K562 (cell line): ENCODE results near the gene MGAT4B. TPM values are rescaled to one million over a fixed set of nuclear protein-coding genes. Genes with fewer than 3 reads are reported as not detected.

Experiments
- C11orf30 ChIP-seq: fragments of 450-650 bp; IDR thresholded peaks from 2 replicates; pipeline ENCODE4 v1.6.1; 2016; ENCODE audit warnings: low read depth, mild to moderate bottlenecking
- HCFC1 ChIP-seq: IDR thresholded peaks from 2 replicates; pipeline ENCODE4 v1.6.1; 2012; ENCODE audit warnings: low read depth, low read length, improper control_type of control experiment
- HDAC3 ChIP-seq: fragments of 450-650 bp; IDR thresholded peaks from 2 replicates; pipeline ENCODE4 v1.6.1; 2018; ENCODE audit warnings: borderline replicate concordance, mild to moderate bottlenecking, moderate library complexity; ENCODE audit not compliant: partially characterized antibody
- LEF1 ChIP-seq: fragments of 450-650 bp; IDR thresholded peaks from 2 replicates; pipeline ENCODE4 v1.6.1; 2016; ENCODE audit warnings: mild to moderate bottlenecking
- NCOA4 ChIP-seq: fragments of 450-650 bp; IDR thresholded peaks from 2 replicates; pipeline ENCODE4 v1.6.1; 2018; ENCODE audit warnings: mild to moderate bottlenecking; ENCODE audit not compliant: partially characterized antibody
- NR2C2 ChIP-seq, 2 experiments: fragments of 200-800 bp in 1 of 2; sonication (Bioruptor generic) in 1 of 2; sonication (generic) in 1 of 2; formaldehyde crosslinking in 1 of 2; IDR thresholded peaks; 2 replicates each; pipeline versions ENCODE4 v1.6.1 to v1.8.0; 2016 to 2022; ENCODE audit warnings: mild to moderate bottlenecking in 1 of 2, missing compliant biosample characterization in 1 of 2, missing genetic modification characterization in 1 of 2, missing genetic modification reagents in 1 of 2
- NR2F6 ChIP-seq: fragments of 450-650 bp; formaldehyde crosslinking; IDR thresholded peaks from 2 replicates; pipeline ENCODE4 v1.4.0; 2020; ENCODE audit warnings: mild to moderate bottlenecking
- POLR2H ChIP-seq: IDR thresholded peaks from 2 replicates; pipeline ENCODE4 v1.6.1; 2016; ENCODE audit warnings: missing genetic modification characterization, low read depth, mild to moderate bottlenecking, control low read depth, missing compliant biosample characterization, moderate library complexity
- PRDM10 ChIP-seq: fragments of 450-650 bp; IDR thresholded peaks from 2 replicates; pipeline ENCODE4 v1.6.1; 2018; ENCODE audit not compliant: partially characterized antibody
- SFPQ ChIP-seq: fragments of 200-400 bp; formaldehyde crosslinking; IDR thresholded peaks from 2 replicates; pipeline ENCODE4 v1.6.1; 2017; ENCODE audit warnings: mild to moderate bottlenecking, low read depth, low read length, moderate library complexity
- TAF15 ChIP-seq: fragments of 200-400 bp; formaldehyde crosslinking; IDR thresholded peaks from 2 replicates; pipeline ENCODE4 v1.6.1; 2017; ENCODE audit warnings: mild to moderate bottlenecking, low read depth, low read length, moderate library complexity
- TAL1 ChIP-seq: fragments of 450-650 bp; IDR thresholded peaks from 2 replicates; pipeline ENCODE4 v1.6.1; 2016; ENCODE audit warnings: mild to moderate bottlenecking
- TBP ChIP-seq: optimal IDR thresholded peaks from 2 replicates; pipeline ENCODE3; 2011; ENCODE audit warnings: low read depth, low read length, improper control_type of control experiment
- YBX1 ChIP-seq: fragments of 450-650 bp; IDR thresholded peaks from 2 replicates; pipeline ENCODE4 v1.7.1; 2016; ENCODE audit warnings: mild to moderate bottlenecking
- ZBED1 ChIP-seq: IDR thresholded peaks from 2 replicates; pipeline ENCODE4 v1.6.1; 2014
- ZBTB12 ChIP-seq: fragments of 250-450 bp; sonication (Bioruptor Pico); IDR thresholded peaks from 2 replicates; pipeline ENCODE4 v1.4.0; 2020
- ZNF133 ChIP-seq: fragments of 250-450 bp; sonication (Bioruptor Pico); IDR thresholded peaks from 2 replicates; pipeline ENCODE4 v1.4.0; 2020; ENCODE audit warnings: mild to moderate bottlenecking
- ZNF589 ChIP-seq: fragments of 200-800 bp; sonication (Bioruptor generic); IDR thresholded peaks from 2 replicates; pipeline ENCODE4 v1.6.1; 2016; ENCODE audit warnings: low read depth, missing genetic modification characterization, missing compliant biosample characterization
- ZNF639 ChIP-seq, 2 experiments: fragments of 200-800 bp in 1 of 2; sonication (Bioruptor generic) in 1 of 2; sonication (generic) in 1 of 2; formaldehyde crosslinking in 1 of 2; IDR thresholded peaks in 1 of 2; conservative IDR thresholded peaks in 1 of 2; 2 replicates each; pipeline versions ENCODE4 v1.5.0 to v1.6.1; 2016 to 2020; ENCODE audit warnings: missing compliant biosample characterization in 1 of 2, missing genetic modification characterization in 1 of 2, missing genetic modification reagents in 1 of 2
- polyA plus RNA-seq, 8 experiments: library from polyadenylated mRNA; depleted of rRNA in 4 of 8; stranded (reverse) in 5 of 8; unstranded in 3 of 8; fragments of >200 nt; fragmentation: Nextera tagmentation in 2 of 8; fragmentation: Illumina TruSeq in 1 of 8; extraction: Ambion mirVana in 2 of 8; extraction: Trizol in 1 of 8; gene quantifications; 2 replicates each; pipeline versions ENCODE4 v1.2.1 to v1.2.3, GENCODE V29; 2011 to 2014; ENCODE audit warnings: inconsistent platforms in 1 of 8, missing spikeins in 1 of 8
- total RNA-seq, 7 experiments: library from RNA; depleted of rRNA in 6 of 7; stranded (reverse); fragments of >200 nt in 6 of 7; fragmentation: Illumina TruSeq in 2 of 7; extraction: Trizol in 2 of 7; gene quantifications; 2 replicates each; pipeline versions ENCODE4 v1.2.1 to v1.2.3, GENCODE V29; 2011 to 2021; ENCODE audit warnings: low replicate concordance in 1 of 7

MGAT4B gene
- total and polyA plus RNA-seq, 9 of the 15 experiments (the other 6 are each of a cell fraction or from before 2014, with no cell fraction given): 0.34 to 133 (median 75.4) TPM

GRCh38 chr5:179805529-179806249 lies 977 bp downstream of the MGAT4B start (continued):
- 0 out of 2 replicates have a peak, but pooled peaks have one; percentile 58 for TF ChIP-seq NR2C2 (CRISPR knock-in tag; IDR thresholded peaks at IDR 0.05)
- no peak for TF ChIP-seq NR2C2 (tag; IDR thresholded peaks at IDR 0.05)
- TF ChIP-seq NR2F6 (CRISPR knock-in tag): no peak
- no peak for TF ChIP-seq TAL1
- no peak for TF ChIP-seq ZNF589 (CRISPR knock-in tag)
- no peak for TF ChIP-seq POLR2H (tag)
- no peak for TF ChIP-seq ZNF133 (CRISPR knock-in tag)
- TF ChIP-seq C11orf30: no peak
- no peak for TF ChIP-seq NCOA4
- TF ChIP-seq SFPQ: no peak
- TF ChIP-seq TBP: no peak
- no peak for TF ChIP-seq YBX1
- no peak for TF ChIP-seq HDAC3
- no peak for TF ChIP-seq ZBTB12 (CRISPR knock-in tag)
- TF ChIP-seq HCFC1: no peak
- no peak for TF ChIP-seq ZBED1
- no peak for TF ChIP-seq LEF1
- TF ChIP-seq TAF15: no peak
- TF ChIP-seq PRDM10: no peak
- no peak for TF ChIP-seq ZNF639 (CRISPR knock-in tag; conservative IDR thresholded peaks at IDR 0.05 in 1 of 2, IDR thresholded peaks at IDR 0.05 in 1 of 2)
